CD4-positive, alpha-beta T cell treated with Interleukin-12 subunit alpha and Interleukin-12 subunit beta, for 1 hour (primary cell): ENCODE data around the gene DCHS1.

Experiments used
- DNase-seq: peaks from one replicate; pipeline ENCODE4 v3.0.0-alpha.2; 2020

Gene DCHS1

GRCh38 chr11:6627762-6628241, 27.8 kb downstream of the DCHS1 start:
- peak; percentile 52 for DNase-seq

- no peak for DNase-seq
These were observed 28.4 kb downstream of the DCHS1 start for GRCh38 chr11:6626971-6627761.

- DNase-seq, result no peak
These were observed 29.7 kb downstream of the DCHS1 start for GRCh38 chr11:6625832-6626420.

DNA sequence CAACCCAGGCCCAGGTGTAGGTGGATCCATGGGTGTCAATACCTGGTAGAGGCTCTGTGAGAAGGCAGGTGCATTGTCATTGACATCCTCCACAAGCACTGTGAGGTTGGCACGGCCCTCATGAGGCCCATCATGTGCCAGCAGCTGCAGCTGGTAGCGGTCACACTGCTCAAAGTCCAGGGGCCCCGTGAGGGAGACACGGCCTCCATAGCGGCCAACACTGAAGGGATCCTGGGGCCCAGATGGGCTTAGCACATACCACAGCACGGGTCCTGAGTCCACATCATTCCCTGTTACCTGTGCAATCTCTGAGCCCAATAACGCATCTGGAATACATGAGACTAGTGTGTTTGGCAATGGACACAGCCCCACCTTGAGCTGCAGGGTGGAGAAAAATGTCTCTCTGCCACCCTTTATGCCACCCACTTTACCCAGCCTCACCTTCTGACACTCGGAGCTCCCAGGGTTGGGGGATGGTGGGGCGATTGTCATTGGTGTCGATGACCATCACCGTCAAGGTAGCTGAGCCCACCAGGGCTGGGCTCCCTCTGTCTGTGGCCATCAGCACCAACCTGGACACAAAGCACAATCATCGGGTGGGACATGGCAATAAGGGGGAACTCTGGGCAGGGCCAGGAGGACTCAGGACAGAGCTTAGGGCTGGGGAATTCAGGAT, 30.3 kb downstream of the DCHS1 start:
- DNase-seq, result no peak

GRCh38 chr11:6623391-6624363, 31.9 kb downstream of the DCHS1 start:
- no peak for DNase-seq

DNA sequence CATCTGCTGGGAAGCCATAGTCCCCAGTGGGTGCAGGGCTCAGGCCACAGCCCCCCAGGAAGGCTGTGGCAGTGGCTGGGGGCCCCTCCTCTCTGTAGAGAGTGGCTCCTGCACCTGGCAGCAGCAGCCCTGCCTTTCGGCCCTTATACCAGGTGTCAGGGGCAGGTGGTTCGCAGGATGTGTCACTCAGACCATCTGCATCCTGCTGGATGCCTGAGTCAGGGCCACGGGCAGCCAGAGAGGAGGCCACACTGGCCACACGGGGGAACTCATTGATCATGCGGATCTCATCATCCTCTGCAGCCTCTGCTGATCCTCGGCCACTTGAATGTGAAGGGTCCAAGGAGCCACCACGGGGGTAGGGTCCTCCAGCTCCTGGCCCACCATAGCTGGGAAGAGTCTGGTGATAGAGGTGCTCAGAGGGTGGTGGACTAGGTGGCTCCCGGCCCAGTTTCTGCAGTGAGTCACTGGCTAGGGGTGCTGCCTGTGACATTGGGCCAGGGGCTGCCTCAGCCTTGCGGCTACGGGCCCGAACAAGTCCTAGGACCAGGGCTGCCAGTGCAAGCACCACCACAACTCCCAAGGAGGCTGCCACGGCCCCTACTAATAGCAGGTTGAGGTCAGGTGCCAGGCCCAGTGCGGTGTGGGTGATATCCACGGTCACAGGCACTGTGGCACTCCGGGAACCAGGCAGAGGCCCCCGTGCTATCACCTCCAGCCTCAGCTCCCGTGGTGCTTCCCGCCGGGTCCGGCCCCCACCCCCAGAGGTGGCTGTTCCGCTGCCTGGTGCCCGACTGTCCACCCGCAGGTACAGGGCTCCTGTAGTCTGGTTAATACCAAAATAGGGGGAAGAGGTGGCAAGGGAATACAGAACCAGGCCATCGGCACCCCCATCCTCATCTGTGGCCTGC, 33.1 kb downstream of the DCHS1 start:
- DNase-seq, result no peak

- DNase-seq, result no peak
These were observed 33.8 kb downstream of the DCHS1 start for GRCh38 chr11:6621711-6622211.

GRCh38 chr11:6620636-6621035, 35.0 kb downstream of the DCHS1 start:
- no peak for DNase-seq

DNA sequence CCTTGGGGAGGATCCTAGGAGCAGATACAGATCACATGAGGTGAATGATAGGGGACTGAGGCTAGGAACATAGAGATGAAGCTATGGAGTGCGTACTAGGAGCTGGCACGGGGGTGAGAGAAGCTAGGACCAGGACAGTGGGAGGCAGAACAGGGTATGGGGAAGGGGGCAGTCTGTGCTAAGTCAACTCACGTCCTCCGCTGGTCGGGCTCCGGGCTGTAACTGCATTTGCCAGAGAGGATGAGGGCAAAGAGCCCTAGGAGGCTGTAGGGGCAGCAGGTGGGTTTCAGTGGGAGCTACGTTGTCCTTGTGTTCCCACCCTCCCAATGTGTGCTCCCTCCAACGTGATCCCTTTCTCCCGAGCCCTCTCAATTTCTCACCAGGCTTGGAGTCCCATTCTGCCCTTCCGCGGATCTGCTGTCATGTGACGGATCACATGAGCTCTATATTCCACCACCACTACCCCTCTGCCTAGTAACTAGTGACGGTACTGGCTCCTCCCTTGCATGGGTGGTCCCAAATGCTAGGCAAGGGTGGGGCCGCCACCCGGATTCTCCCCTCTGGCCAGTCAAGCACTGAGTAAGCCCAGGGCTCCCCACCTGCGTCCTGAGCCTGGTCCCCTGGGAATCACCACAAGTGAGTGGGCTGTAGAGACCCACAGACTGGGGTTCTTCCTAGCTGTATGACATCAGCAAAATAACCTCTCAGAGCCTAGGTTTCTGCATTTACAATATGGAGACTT, 36.4 kb downstream of the DCHS1 start, which contains the start of gene TPP1:
Gene TPP1 (minus strand): TSS at position 419 of the 742 bp plus-strand sequence. CDS start 22 bp downstream, at position 397.
- DNase-seq, result peak; percentile 93

DNA sequence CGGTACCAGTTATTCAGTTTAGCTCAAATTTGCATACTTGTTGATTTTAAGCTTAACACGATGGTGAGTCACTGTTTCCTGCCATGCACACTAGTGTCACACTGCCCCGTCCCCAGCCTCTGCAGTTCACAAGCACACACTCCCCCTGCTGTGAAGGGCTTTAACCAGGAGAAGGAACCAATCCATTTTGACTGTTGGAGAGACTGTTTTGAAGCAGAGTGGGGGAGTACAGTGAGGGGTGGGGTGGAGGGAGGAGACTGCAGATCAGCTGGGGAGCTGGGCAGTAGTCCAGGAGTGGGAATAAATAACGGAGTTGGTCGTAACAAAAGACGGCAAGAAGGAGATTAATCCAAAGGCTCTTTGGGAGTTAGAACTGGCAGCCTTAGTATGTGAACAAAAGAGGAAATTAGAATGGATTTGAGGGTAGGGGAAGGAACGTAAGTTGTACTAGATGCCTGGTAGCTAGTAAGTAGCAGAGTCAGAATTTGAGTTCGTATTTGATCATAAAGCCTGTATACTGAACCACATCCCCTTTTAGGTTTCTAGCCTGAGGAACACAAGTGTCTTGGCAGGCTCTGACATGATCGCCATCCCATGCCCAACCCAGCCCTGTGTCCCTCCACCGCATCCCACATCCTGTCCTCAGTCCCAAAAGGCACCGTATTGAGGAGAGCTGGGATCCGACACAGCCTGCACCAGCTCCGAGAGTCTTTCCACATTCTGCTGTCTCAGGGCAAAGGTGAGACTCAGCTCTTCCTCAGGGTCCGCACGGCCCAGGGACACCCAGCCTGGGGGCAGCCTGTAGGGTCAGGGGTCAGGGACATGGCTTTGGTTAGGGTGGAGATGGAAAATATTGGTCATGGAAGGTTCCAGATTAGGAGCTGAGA, 37.2 kb downstream of the DCHS1 start:
- DNase-seq, result peak; percentile 78

- DNase-seq, result no peak
These were observed 38.3 kb downstream of the DCHS1 start for GRCh38 chr11:6617315-6617781.

- DNase-seq, result no peak
These were observed 38.9 kb downstream of the DCHS1 start for GRCh38 chr11:6616596-6617250.

GRCh38 chr11:6615882-6616585, 39.6 kb downstream of the DCHS1 start:
- DNase-seq, result no peak

DNA sequence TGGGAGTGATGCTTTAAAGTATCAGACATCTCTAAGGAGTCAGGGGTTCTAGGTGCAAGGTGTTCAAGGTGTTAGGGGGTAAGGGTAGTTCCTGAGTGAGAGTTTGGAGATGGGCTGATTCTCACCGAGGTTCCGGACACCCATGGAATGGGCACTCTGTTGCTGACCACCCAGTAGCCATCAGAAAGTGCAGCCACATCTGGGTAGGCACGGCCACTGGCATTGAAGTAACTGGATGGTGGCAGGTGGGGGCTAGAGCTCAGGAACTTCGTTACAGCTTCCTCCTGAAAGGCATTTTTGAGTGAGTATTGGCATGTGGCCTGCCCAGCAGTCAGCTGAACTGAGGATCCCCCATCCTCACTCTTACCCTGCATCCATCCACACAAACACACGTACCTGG, 40.6 kb downstream of the DCHS1 start:
- no peak for DNase-seq

DNA sequence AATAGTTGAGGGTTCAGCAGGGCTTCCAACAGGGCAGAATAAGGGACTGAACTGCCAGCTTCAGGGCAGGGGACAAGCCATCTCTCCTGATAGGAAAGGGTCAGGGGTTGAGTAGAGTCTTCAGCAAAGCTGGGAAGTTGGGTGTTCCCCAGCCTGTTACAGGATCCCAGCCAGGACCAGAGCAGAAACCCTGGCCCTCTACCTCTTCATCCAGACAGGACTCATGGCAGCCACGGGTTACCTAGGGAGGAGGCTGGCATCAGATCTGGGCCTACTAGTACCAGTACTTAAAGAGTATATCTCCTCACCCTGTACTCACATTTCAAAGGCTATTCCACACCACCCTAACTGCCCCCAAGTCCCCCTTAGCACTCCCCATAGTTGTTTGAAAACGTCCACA, 41.2 kb downstream of the DCHS1 start:
- no peak for DNase-seq

DNA sequence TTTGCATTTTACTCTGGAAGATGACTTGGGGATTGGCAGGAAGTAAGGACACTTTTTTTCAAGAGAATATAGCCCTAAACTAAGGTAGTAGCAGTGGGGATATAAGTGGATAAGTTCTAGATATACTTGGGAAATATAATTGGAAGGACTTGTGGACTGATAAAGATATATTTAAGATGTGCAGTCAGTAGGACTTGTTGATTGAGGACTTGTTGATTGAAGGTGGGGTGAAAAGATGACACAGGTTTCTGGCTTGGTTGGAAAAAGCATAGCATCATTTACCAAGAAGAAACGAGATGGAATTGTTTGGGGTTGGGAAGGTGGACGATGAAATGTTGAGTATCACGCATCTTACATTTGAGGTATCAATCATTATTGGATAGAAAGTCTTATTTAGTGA, 42.1 kb downstream of the DCHS1 start:
- DNase-seq, result no peak

GRCh38 chr11:6612213-6613041, 43.2 kb downstream of the DCHS1 start, which contains the start of gene TAF10:
TSS of gene TAF10 (minus strand) at chr11:6612216. CDS start at chr11:6612189, 27 bp downstream.
- DNase-seq, result peak; percentile 97
